T-helper 1 cell treated with Interleukin-12 subunit alpha and Interleukin-12 subunit beta and Interleukin-4 antibody, amounts not matched to agents 30 μg/mL and 1 μg/mL, for 36 hours (primary cell): ENCODE measurements around the gene FLYWCH2.

Source experiments
- H3K27ac Mint-ChIP-seq: one replicate; pipeline ENCODE4 v1.8.0; 2021; ENCODE audit warnings: mild to moderate bottlenecking, mixed read lengths
- H3K27me3 Mint-ChIP-seq: one replicate; pipeline ENCODE4 v1.8.0; 2021; ENCODE audit warnings: low read depth, mixed read lengths
- H3K36me3 Mint-ChIP-seq: one replicate; pipeline ENCODE4 v1.8.0; 2021; ENCODE audit warnings: low read depth, mixed read lengths
- H3K4me1 Mint-ChIP-seq: one replicate; pipeline ENCODE4 v1.8.0; 2021; ENCODE audit warnings: low read depth, mixed read lengths
- H3K4me3 Mint-ChIP-seq: one replicate; pipeline ENCODE4 v1.8.0; 2021; ENCODE audit warnings: mild to moderate bottlenecking, moderate library complexity, mixed read lengths
- H3K9me3 Mint-ChIP-seq: one replicate; pipeline ENCODE4 v1.8.0; 2021; ENCODE audit warnings: mixed read lengths

The FLYWCH2 gene

DNA sequence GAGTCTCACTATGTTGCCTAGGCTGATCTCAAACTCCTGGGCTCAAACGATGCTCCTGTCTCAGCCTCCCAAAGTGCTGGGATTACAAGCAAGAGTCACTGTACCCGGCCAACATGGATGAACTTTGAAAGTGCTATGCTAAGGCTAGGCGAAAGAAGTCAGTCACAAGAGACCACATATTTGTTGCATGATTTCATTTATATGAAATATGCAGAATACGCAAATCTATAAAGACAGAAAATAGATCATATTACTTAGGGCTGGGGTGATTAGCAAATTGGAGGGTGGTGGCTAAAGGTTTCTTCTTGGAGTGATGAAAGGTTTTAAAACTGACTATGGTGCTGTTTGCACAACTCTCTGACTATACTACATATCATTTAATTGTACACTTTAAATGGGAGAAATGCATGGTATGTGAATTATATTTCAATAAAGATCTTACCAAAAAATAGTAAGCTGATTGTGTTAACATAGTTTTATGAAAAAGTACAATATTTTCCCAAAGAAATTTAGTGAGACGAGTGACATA lies 27.5 kb downstream of the FLYWCH2 start:
- peaks cover 6% of the 10 kb centered on the region for H3K36me3 Mint-ChIP-seq
- H3K27ac Mint-ChIP-seq: no peak overlapping the region
- peaks cover 33% of the 10 kb centered on the region for H3K4me1 Mint-ChIP-seq
- peaks cover 5% of the 10 kb centered on the region for H3K27me3 Mint-ChIP-seq
- no peaks in the 10 kb centered on the region for H3K9me3 Mint-ChIP-seq
- peak overlapping the region; percentile 36 for H3K4me3 Mint-ChIP-seq

DNA sequence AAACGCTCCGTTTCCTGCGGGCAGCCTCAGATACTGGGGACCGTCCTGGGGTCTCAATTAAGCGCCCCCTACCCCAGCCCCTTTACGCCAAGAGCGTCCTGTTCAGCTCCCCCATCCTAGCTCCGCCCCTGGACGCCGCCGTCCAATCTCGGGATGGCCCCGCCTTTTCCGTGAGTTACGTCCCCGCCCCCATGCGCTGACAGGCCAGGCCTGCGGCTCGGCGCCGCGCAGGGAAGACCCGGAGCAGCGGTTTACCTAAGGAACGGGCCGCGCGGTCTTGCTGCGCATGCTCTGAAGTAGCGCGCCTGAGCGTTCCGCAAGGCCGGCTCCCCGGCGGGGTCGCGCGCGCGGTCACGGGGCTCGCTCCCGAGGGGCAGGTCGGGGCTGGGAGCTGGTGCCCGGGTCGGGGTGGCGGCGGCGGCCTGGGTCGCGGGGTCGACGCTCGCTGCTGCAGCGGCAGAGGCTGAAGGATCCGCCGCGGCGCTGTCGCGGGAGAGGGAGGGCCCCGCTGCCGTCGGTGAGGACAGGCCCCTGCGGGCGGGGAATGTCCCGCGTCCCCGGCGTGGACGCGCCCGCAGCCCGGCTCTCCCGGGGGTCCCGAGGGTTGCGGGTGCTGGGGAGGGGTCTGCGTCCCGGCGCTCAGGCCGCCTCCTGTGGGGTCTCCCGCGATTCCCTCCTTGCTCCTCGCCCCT lies 28.8 kb downstream of the FLYWCH2 start, which contains the start of gene FLYWCH1:
FLYWCH1 (plus strand) TSS at position 294 of the 692 bp plus-strand sequence. CDS start 17,755 bp downstream, outside the sequence.
- peak within 1 kb of the TSS; percentile 88 for H3K27ac Mint-ChIP-seq
- H3K4me1 Mint-ChIP-seq: peaks cover 22% of the 10 kb centered on the region
- H3K4me3 Mint-ChIP-seq: peak within 1 kb of the TSS; percentile 87
- peaks cover 5% of the 10 kb centered on the region for H3K27me3 Mint-ChIP-seq
- H3K36me3 Mint-ChIP-seq: peaks cover 6% of the 10 kb centered on the region
- H3K9me3 Mint-ChIP-seq: no peaks in the 10 kb centered on the region

DNA sequence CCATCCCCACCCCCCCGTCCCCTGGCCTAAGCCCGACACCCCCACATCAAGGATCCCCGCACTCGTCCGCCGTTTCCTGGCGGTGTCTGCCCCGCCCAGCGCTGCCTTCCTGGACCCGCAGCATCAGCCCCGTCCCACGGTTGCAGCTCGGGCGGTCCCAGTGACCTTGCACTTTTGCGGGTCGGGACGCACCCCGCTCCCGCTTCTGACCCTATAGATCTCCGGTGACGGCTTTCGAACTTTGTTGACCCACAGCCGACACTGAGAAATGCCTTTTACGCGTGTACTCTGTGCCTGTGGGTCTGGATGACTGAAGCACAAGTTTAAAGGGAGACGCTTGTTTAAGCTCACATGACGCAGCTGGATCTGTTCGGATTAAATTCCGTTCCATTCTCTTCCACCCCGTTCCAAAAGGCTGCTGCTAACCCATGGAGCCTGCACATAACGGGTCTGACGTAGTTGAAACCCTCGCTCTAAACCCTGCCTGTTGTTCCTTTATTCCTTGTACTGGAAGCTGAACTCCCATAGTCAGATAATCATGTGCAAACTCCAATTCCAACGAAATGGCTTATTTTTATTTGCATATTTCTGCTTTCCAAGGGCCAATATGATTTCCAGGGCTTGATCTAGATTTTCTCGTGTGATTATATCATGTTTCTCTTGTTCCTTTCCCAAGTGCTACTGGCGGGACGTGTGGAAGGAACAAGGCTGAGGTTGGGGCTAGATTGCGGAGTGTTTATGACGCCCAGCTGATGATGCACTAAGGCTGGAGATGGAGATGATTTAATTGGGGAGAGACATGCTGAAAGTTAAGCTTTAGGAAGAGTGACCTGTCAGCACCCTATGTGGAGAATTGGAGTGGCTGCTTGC lies 29.6 kb downstream of the FLYWCH2 start:
- Mint-ChIP-seq H3K36me3 (peaks cover 8% of the 10 kb centered on the region), H3K9me3 (no peaks in the 10 kb centered on the region), H3K27me3 (peaks cover 5% of the 10 kb centered on the region), H3K27ac (peak overlapping the region; percentile 88), H3K4me3 (peak overlapping the region; percentile 87), H3K4me1 (peaks cover 17% of the 10 kb centered on the region)

GRCh38 chr16:2913603-2914002 lies 30.6 kb downstream of the FLYWCH2 start:
- Mint-ChIP-seq H3K4me1 (peaks cover 17% of the 10 kb centered on the region), H3K4me3 (peak overlapping the region; percentile 87), H3K27me3 (peaks cover 5% of the 10 kb centered on the region), H3K36me3 (peaks cover 8% of the 10 kb centered on the region), H3K27ac (no peak overlapping the region), H3K9me3 (no peaks in the 10 kb centered on the region)

- H3K27me3 Mint-ChIP-seq: peaks cover 5% of the 10 kb centered on the region
- peaks cover 9% of the 10 kb centered on the region for H3K36me3 Mint-ChIP-seq
- H3K9me3 Mint-ChIP-seq: no peaks in the 10 kb centered on the region
- H3K27ac Mint-ChIP-seq: no peak overlapping the region
- H3K4me1 Mint-ChIP-seq: peaks cover 17% of the 10 kb centered on the region
- no peak overlapping the region for H3K4me3 Mint-ChIP-seq
Measured at GRCh38 chr16:2914233-2914632, 31.2 kb downstream of the FLYWCH2 start.

DNA sequence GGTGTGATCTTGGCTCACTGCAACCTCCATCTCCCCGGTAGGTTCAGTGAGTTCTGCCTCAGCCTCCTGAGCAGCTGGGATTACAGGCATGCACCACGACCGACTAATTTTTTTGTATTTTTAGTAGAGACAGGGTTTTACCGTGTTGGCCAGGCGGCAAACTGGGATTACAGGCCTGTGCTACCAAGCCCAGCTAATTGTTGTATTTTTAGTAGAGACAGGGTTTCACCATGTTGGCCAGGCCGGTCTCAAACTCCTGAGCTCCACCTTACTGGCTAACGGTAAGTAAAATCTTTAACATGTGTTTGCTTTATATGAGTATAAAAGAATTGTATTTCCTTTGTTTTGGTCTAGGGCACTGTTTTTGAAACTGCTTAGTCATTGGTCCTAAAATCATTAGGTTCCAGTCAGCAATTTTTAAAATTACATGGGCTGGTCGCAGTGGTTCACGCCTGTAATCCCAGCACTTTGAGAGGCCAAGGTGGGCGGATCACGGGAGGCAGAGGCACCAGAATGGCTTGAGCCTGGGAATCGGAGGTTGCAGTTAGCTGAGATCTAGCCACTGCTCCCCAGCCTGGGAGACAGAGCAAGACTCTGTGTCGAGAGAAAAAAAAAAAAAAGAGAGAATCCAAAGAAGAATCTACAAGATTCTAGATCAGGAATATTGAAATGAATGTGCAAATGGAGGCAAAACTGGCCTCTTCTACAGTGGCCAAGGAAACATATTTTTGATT lies 32.3 kb downstream of the FLYWCH2 start:
- Mint-ChIP-seq H3K27ac (no peak overlapping the region), H3K9me3 (no peaks in the 10 kb centered on the region), H3K36me3 (peaks cover 15% of the 10 kb centered on the region), H3K27me3 (peaks cover 5% of the 10 kb centered on the region), H3K4me1 (peaks cover 22% of the 10 kb centered on the region), H3K4me3 (no peak overlapping the region)

- Mint-ChIP-seq H3K27me3 (no peaks in the 10 kb centered on the region), H3K4me1 (peaks cover 8% of the 10 kb centered on the region), H3K27ac (peak overlapping the region; percentile 70), H3K4me3 (no peak overlapping the region), H3K36me3 (peaks cover 14% of the 10 kb centered on the region), H3K9me3 (no peaks in the 10 kb centered on the region)
Measured at GRCh38 chr16:2919511-2920255, 36.7 kb downstream of the FLYWCH2 start.

DNA sequence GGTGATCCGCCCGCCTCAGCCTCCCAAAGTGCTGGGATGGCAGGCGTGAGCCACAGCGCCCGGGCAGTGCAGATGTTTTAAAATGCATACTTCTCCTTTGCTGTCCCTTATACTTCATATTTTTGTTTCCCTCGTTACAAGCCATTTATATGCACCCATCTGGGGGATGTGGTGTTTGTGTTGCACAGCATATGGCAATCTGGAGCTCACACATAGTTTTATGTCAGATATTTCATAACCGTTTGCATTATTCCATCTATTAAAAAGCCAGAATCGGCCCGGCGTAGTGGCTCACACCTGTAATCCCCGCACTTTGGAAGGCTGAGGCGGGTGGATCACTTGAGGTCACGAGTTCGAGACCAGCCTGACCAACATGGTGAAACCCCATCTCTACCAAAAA lies 40.5 kb downstream of the FLYWCH2 start:
- Mint-ChIP-seq H3K9me3 (no peaks in the 10 kb centered on the region), H3K4me1 (peaks cover 12% of the 10 kb centered on the region), H3K27ac (peak overlapping the region; percentile 45), H3K27me3 (no peaks in the 10 kb centered on the region), H3K4me3 (no peak overlapping the region), H3K36me3 (peaks cover 12% of the 10 kb centered on the region)

- no peaks in the 10 kb centered on the region for H3K27me3 Mint-ChIP-seq
- no peaks in the 10 kb centered on the region for H3K9me3 Mint-ChIP-seq
- H3K4me3 Mint-ChIP-seq: no peak overlapping the region
- H3K36me3 Mint-ChIP-seq: peaks cover 5% of the 10 kb centered on the region
- no peak overlapping the region for H3K27ac Mint-ChIP-seq
- H3K4me1 Mint-ChIP-seq: peaks cover 6% of the 10 kb centered on the region
Measured at GRCh38 chr16:2924901-2925755, 42.1 kb downstream of the FLYWCH2 start.

DNA sequence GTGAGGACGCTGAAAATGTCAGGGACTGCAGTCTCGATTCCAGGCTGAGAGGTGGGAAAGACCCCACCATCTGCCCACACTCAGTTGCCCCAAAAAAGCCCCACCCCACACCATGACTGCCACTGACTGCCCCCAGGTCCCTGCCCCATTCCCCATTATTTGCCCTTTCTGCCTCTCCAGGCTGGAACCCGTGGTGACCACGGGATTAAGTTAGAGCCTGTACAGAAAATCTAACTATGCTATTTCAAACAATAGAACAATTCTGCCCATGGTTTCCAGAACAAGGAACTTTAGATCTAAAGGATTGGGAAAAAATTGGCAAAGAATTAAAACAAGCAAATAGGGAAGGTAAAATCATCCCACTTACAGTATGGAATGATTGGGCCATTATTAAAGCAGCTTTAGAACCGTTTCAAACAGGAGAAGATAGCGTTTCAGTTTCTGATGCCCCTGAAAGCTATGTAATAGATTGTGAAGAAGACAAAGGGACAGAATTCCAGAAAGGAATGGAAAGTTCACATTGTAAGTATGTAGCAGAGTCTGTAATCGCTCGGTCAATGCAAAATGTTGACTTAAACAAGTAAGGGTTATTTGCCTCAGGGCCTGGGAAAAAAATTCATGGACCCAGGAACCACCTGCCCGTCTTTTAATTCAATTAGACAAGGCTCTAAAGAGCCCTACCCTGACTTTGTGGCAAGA lies 43.1 kb downstream of the FLYWCH2 start:
- peaks cover 5% of the 10 kb centered on the region for H3K36me3 Mint-ChIP-seq
- no peak overlapping the region for H3K27ac Mint-ChIP-seq

GRCh38 chr16:2926650-2926999 lies 43.6 kb downstream of the FLYWCH2 start:
- Mint-ChIP-seq H3K27ac (no peak overlapping the region), H3K27me3 (no peaks in the 10 kb centered on the region), H3K4me3 (no peak overlapping the region), H3K36me3 (peaks cover 5% of the 10 kb centered on the region), H3K9me3 (no peaks in the 10 kb centered on the region), H3K4me1 (peaks cover 6% of the 10 kb centered on the region)

More for the DNA sequence above, 43.1 kb downstream of the FLYWCH2 start:
- Mint-ChIP-seq H3K9me3 (no peaks in the 10 kb centered on the region), H3K27me3 (no peaks in the 10 kb centered on the region), H3K4me3 (no peak overlapping the region), H3K4me1 (peaks cover 6% of the 10 kb centered on the region)

GRCh38 chr16:2927010-2927646 lies 44.1 kb downstream of the FLYWCH2 start:
- Mint-ChIP-seq H3K27ac (no peak overlapping the region), H3K9me3 (no peaks in the 10 kb centered on the region), H3K27me3 (no peaks in the 10 kb centered on the region), H3K4me1 (peaks cover 6% of the 10 kb centered on the region), H3K36me3 (peaks cover 5% of the 10 kb centered on the region), H3K4me3 (no peak overlapping the region)
